Measurements from ENCODE around the gene GMEB2.

- no peak for TF ChIP-seq CTCF (IDR thresholded peaks at IDR 0.05)
- no peak for TF ChIP-seq EP300 (IDR thresholded peaks at IDR 0.05)
- no peak for TF ChIP-seq POLR2AphosphoS5 (IDR thresholded peaks at IDR 0.05)
- TF ChIP-seq POLR2A (IDR thresholded peaks at IDR 0.05) = no peak
Measured at GRCh38 chr20:63661959-63662812, 35.3 kb upstream of the GMEB2 start.
